Pancreas (tissue), 10 donors: ENCODE measurements around the gene MARVELD1. TPM values are rescaled to one million over a fixed set of nuclear protein-coding genes. Genes with fewer than 3 reads are reported as not detected.

ENCODE experiments used
- ATAC-seq, 4 donors: fragments of 200-7000 bp; cut with Tn5 transposase; one replicate each; pipeline versions ENCODE4 v1.8.0 to v1.9.1; 2020; ENCODE audit warnings: mild to moderate bottlenecking in 4 of 4, moderate library complexity in 4 of 4
- DNase-seq, 6 donors: peaks; one replicate each; pipeline ENCODE4 v3.0.0-alpha.2; 2020
- FAIRE-seq: peaks from 2 replicates; lab custom pipeline; 2012; peaks lifted over from hg19 to GRCh38; lab: Jason Lieb, UNC
- H3K27ac ChIP-seq, 4 donors: fragments of 200-600 bp; sonication (generic); 1 replicate in 3 of 4; 2 replicates in 1 of 4; pipeline versions ENCODE4 v1.5.0 to v1.8.0; 2020
- H3K27me3 ChIP-seq, 4 donors: fragments of 200-600 bp; one replicate each; pipeline ENCODE4 v1.8.0; 2021
- H3K36me3 ChIP-seq, 3 donors: fragments of 200-600 bp; sonication (generic) in 1 of 3; one replicate each; pipeline versions ENCODE4 v1.5.0 to v1.8.0; 2020 to 2021
- H3K4me1 ChIP-seq, 3 donors: fragments of 200-600 bp; one replicate each; pipeline ENCODE4 v1.8.0; 2021
- H3K4me3 ChIP-seq, 4 donors: fragments of 200-600 bp; sonication (generic) in 2 of 4; one replicate each; pipeline versions ENCODE4 v1.5.0 to v1.8.0; 2020 to 2021
- H3K9me3 ChIP-seq, 4 donors: fragments of 200-600 bp; one replicate each; pipeline ENCODE4 v1.8.0; 2021
- CTCF ChIP-seq, 4 donors: fragments of 200-600 bp; sonication (generic) in 3 of 4; IDR thresholded peaks; one replicate each; pipeline versions ENCODE4 v1.5.0 to v1.8.0; 2021; ENCODE audit warnings: antibody characterized with exemption in 4 of 4
- WGBS, 2 donors: extraction: QIAGEN DNeasy Blood & Tissue Kit; methylation state at CpG; one replicate each; pipeline ENCODE4 v1.1.7; 2013; 5-methylcytosine and 5-hydroxymethylcytosine counted together
- intact Hi-C, 3 donors: fragments of 100-400 bp; cut with DNase I; formaldehyde crosslinking; loops; one replicate each; pipeline versions ENCODE4 v1.11.1 to v1.14.2; 2022
- polyA plus RNA-seq, 2 donors: library from polyadenylated mRNA; stranded (reverse); fragments of 200-250 nt; gene quantifications; one replicate each; pipeline ENCODE4 v1.2.3, GENCODE V29; 2013
- total RNA-seq, 6 donors: library from RNA; stranded (reverse); fragmentation: NEBNext Ultra II Directional in 4 of 6; extraction: Animal tissue kit (Norgen Biotek cat#: 25700) in 4 of 6; gene quantifications; one replicate each; pipeline versions ENCODE4 v1.2.1 to v1.2.4, GENCODE V29; 2021 to 2023
- donor health status: healthy with polysubstance abuse.
- donor health status: DM: no; HTN: no; CAD: no; lungs with moderate emphysema.
- donor health status: DM: no; HTN: no; CAD: no.
- donor health status: control.
- donor health status: control.
- donor health status: Bipolar disorder and iron deficiency.
- donor health status: DM: yes; HTN: yes; CAD: no.
- donor health status: DM: no; HTN: no; CAD: no.
- donor health status: DM: no; HTN: no; CAD: no.
- donor health status: DM: yes; HTN: yes; CAD: no.

MARVELD1 gene
- total and polyA plus RNA-seq, 8 donors = 1.8 to 11.8 (median 4.2) TPM

GRCh38 chr10:97673736-97674525 lies 39.6 kb upstream of the MARVELD1 start:
- intact Hi-C loops = no loop called here
- no peaks in the 10 kb centered on the region for H3K9me3 ChIP-seq
- H3K27me3 ChIP-seq = no peaks in the 10 kb centered on the region
- no peaks in the 10 kb centered on the region for H3K4me1 ChIP-seq
- no peak for DNase-seq
- FAIRE-seq = no peak
- H3K4me3 ChIP-seq = no peak overlapping the region
- no peak for TF ChIP-seq CTCF (IDR thresholded peaks at IDR 0.05)
- no peak for ATAC-seq
- WGBS, 2 donors = 74 to 77% methylated on average over 8 of the region's 8 CpGs
- peaks cover 0 to 38% (median 0%) of the 10 kb centered on the region in 3 donors for H3K36me3 ChIP-seq
- H3K27ac ChIP-seq = no peak overlapping the region

- ATAC-seq (no peak), FAIRE-seq (no peak), DNase-seq (no peak)
- WGBS, 2 donors = 81 to 87% methylated on average over 8 to 9 of the region's 9 CpGs
- TF ChIP-seq CTCF (IDR thresholded peaks at IDR 0.05) = no peak
- no peaks in the 10 kb centered on the region for H3K9me3 ChIP-seq
- H3K4me3 ChIP-seq = no peak overlapping the region
- H3K27me3 ChIP-seq = no peaks in the 10 kb centered on the region
- H3K4me1 ChIP-seq = no peaks in the 10 kb centered on the region
- H3K36me3 ChIP-seq = peaks cover 0 to 47% (median 0%) of the 10 kb centered on the region in 3 donors
- H3K27ac ChIP-seq = no peak overlapping the region
- intact Hi-C loops = loop anchor here in 1 of 3 donors (5.0 kb wide), 1 partner anchor 57 kb away; no protein-coding TSS in a partner anchor
Observed at GRCh38 chr10:97675222-97675621, 38.3 kb upstream of the MARVELD1 start.

DNA sequence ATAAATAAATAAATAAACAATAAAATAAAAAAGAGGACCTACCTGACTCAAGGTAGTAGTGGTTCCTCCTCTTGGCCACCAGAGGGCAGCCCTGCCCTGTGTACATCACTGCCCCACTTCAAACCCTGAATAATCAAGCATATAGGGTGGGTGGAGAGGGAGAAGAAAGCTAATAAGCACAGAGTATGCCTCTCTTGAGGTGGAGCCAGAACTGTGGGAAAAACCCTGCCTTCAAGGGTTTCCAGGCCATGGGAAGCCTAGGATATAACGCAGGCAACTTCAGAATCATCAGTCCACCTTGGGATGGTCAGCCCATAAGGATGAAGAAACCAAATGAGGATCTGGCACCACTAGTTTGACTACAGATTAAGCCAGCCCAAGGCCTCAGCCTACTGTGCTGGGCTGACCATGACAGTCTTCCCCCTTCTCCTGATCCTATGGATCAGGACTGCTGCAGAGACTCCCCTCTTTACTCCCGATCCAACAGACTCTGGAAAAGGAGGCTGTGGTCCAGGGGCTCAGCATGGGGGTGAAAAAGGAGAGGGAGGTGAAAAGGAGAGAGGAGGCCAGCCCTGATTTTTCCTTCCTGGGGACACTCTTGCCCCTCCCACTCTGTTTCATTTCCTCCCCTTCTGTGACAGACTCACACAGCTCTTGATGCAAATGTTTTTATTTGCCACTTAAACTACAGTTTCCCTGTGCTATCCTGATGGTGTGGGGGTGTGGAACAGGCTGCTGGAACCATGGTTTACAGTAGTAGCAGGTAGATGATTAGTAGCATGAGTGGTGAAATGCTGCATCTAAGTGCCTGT lies 36.6 kb upstream of the MARVELD1 start:
- Histone ChIP-seq H3K27me3 (no peaks in the 10 kb centered on the region), H3K36me3 (peaks cover 0 to 47% (median 0%) of the 10 kb centered on the region in 3 donors), H3K27ac (no peak overlapping the region), H3K4me3 (no peak overlapping the region), H3K4me1 (no peaks in the 10 kb centered on the region), H3K9me3 (no peaks in the 10 kb centered on the region)
- WGBS, 2 donors = 94 to 100% methylated on average over 2 of the region's 2 CpGs
- FAIRE-seq = peak; percentile 43
- peak; percentile 70 to 88 (median 76) for TF ChIP-seq CTCF (IDR thresholded peaks at IDR 0.05)
- no peak for DNase-seq
- ATAC-seq = peak; percentile 79 to 92 (median 87)
- intact Hi-C loops = loop anchor here in 1 of 3 donors (5.0 kb wide), 1 partner anchor 55 kb away; no protein-coding TSS in a partner anchor

GRCh38 chr10:97679594-97679993 lies 33.9 kb upstream of the MARVELD1 start:
- Histone ChIP-seq H3K27me3 (no peaks in the 10 kb centered on the region), H3K4me3 (no peak overlapping the region), H3K36me3 (peaks cover 0 to 36% (median 0%) of the 10 kb centered on the region in 3 donors), H3K4me1 (peaks cover 3 to 13% (median 6%) of the 10 kb centered on the region in 3 donors), H3K9me3 (no peaks in the 10 kb centered on the region), H3K27ac (no peak overlapping the region)
- ATAC-seq (no peak), DNase-seq (no peak), FAIRE-seq (no peak)
- TF ChIP-seq CTCF (IDR thresholded peaks at IDR 0.05) = no peak
- WGBS, 2 donors = 90 to 94% methylated on average over 16 of the region's 16 CpGs
- intact Hi-C loops = loop anchor here in 1 of 3 donors (5.0 kb wide), 1 partner anchor 53 kb away; no protein-coding TSS in a partner anchor
